HFFc6 (cell line): ENCODE measurements around the gene SNUPN. TPM values are rescaled to one million over a fixed set of nuclear protein-coding genes. Genes with fewer than 3 reads are reported as not detected.
"Not testable (repeated sequence)": the region's sequence is repeated elsewhere in the genome, so short reads cannot be mapped to it uniquely, and the experiment has no call there.

Source experiments
- DNase-seq: peaks from one replicate; pipeline ENCODE4 v3.0.0-alpha.2; 2018
- H3K27ac Mint-ChIP-seq: 2 replicates; pipeline ENCODE4 v1.8.0; 2020; ENCODE audit warnings: mild to moderate bottlenecking, mixed read lengths
- H3K27me3 Mint-ChIP-seq: 2 replicates; pipeline ENCODE4 v1.8.0; 2021; ENCODE audit warnings: mild to moderate bottlenecking, moderate library complexity, mixed read lengths; ENCODE audit not compliant: insufficient read depth
- H3K36me3 Mint-ChIP-seq: 2 replicates; pipeline ENCODE4 v1.8.0; 2021; ENCODE audit warnings: low read depth, mixed read lengths
- H3K4me1 Mint-ChIP-seq: 2 replicates; pipeline ENCODE4 v1.8.0; 2020; ENCODE audit warnings: low read depth, mixed read lengths
- H3K4me3 Mint-ChIP-seq: 2 replicates; pipeline ENCODE4 v1.8.0; 2020; ENCODE audit warnings: mild to moderate bottlenecking, moderate library complexity, mixed read lengths
- H3K9me3 Mint-ChIP-seq: 2 replicates; pipeline ENCODE4 v1.8.0; 2020; ENCODE audit warnings: mild to moderate bottlenecking, mixed read lengths
- total RNA-seq, 6 experiments: library from RNA; stranded (reverse); fragmentation: NEBNext Ultra II Directional; extraction: Animal tissue kit (Norgen Biotek cat#: 25700); gene quantifications; 2 replicates in 1 of 6; 3 replicates in 5 of 6; pipeline ENCODE4 v1.2.3, GENCODE V29; 2021
- TF ChIP-seq, protein P1 (sequence below): fragments of 200-600 bp; sonication (generic); IDR thresholded peaks from 2 replicates; pipeline ENCODE4 v1.5.0; 2021; ENCODE audit warnings: antibody characterized with exemption, mild to moderate bottlenecking

SNUPN gene
- total RNA-seq, 6 experiments from 2014 or later, result 22.5 to 28.4 (median 25.1) TPM

GRCh38 chr15:75590239-75590638 is 35.3 kb downstream of the SNUPN start:
- no peaks in the 10 kb centered on the region for H3K9me3 Mint-ChIP-seq
- H3K36me3 Mint-ChIP-seq, result peaks cover 4% of the 10 kb centered on the region; the same call in 1 of the 2 replicates
- TF ChIP-seq, protein P1, sequence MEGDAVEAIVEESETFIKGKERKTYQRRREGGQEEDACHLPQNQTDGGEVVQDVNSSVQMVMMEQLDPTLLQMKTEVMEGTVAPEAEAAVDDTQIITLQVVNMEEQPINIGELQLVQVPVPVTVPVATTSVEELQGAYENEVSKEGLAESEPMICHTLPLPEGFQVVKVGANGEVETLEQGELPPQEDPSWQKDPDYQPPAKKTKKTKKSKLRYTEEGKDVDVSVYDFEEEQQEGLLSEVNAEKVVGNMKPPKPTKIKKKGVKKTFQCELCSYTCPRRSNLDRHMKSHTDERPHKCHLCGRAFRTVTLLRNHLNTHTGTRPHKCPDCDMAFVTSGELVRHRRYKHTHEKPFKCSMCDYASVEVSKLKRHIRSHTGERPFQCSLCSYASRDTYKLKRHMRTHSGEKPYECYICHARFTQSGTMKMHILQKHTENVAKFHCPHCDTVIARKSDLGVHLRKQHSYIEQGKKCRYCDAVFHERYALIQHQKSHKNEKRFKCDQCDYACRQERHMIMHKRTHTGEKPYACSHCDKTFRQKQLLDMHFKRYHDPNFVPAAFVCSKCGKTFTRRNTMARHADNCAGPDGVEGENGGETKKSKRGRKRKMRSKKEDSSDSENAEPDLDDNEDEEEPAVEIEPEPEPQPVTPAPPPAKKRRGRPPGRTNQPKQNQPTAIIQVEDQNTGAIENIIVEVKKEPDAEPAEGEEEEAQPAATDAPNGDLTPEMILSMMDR, result no peak
- H3K27ac Mint-ChIP-seq, result no peak overlapping the region
- H3K4me3 Mint-ChIP-seq, result no peak overlapping the region
- no peaks in the 10 kb centered on the region for H3K4me1 Mint-ChIP-seq
- DNase-seq, result no peak
- H3K27me3 Mint-ChIP-seq, result no peaks in the 10 kb centered on the region; the same call in 1 of the 2 replicates

DNA sequence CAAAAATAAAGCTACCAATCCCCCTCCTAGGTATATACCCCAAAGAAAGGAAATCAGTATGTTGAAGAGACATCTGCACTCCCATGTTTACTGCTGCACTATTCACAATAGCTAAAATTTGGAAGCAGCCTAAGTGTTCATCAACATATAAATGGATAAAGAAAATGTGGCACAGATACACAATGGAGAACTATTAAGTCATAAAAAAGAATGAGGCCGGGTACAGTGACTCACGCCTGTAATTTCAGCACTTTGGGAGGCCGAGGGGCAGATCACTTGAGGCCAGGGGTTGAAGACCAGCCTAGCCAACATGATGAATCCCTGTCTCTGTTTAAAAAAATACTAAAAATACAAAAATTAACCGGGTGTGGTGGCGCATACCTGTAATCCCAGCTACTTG is 36.5 kb downstream of the SNUPN start:
- H3K4me1 Mint-ChIP-seq, result no peaks in the 10 kb centered on the region
- TF ChIP-seq, protein P1, result no peak
- H3K27me3 Mint-ChIP-seq, result no peaks in the 10 kb centered on the region; the same call in 1 of the 2 replicates
- H3K27ac Mint-ChIP-seq, result no peak overlapping the region
- H3K9me3 Mint-ChIP-seq, result no peaks in the 10 kb centered on the region
- no peak for DNase-seq
- H3K4me3 Mint-ChIP-seq, result no peak overlapping the region
- H3K36me3 Mint-ChIP-seq, result peaks cover 4% of the 10 kb centered on the region; the same call in 1 of the 2 replicates

DNA sequence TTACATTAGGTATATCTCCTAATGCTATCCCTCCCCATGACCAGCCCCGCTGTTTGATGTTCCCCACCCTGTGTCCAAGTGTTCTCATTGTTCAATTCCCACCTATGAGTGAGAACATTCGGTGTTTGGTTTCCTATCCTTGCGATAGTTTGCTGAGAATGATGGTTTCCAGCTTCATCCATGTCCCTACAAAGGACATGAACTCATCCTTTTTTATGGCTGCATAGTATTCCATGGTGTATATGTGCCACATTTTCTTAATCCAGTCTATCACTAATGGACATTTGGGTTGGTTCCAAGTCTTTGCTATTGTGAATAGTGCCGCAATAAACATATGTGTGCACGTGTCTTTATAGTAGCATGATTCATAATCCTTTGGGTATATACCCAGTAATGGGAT is 39.1 kb downstream of the SNUPN start:
- H3K27ac Mint-ChIP-seq, H3K9me3 Mint-ChIP-seq: not testable (repeated sequence)

GRCh38 chr15:75584121-75584520 is 41.4 kb downstream of the SNUPN start:
- TF ChIP-seq, protein P1, result no peak
- H3K27me3 Mint-ChIP-seq, result no peaks in the 10 kb centered on the region; the same call in 1 of the 2 replicates
- H3K36me3 Mint-ChIP-seq, result no peaks in the 10 kb centered on the region; the same call in 1 of the 2 replicates
- H3K4me1 Mint-ChIP-seq, result peaks cover 5% of the 10 kb centered on the region; the same call in 1 of the 2 replicates
- H3K27ac Mint-ChIP-seq, result no peak overlapping the region
- DNase-seq, result no peak
- no peak overlapping the region for H3K4me3 Mint-ChIP-seq
- no peaks in the 10 kb centered on the region for H3K9me3 Mint-ChIP-seq

More for the DNA sequence above, 39.1 kb downstream of the SNUPN start:
- not testable (repeated sequence) for DNase-seq, H3K36me3 Mint-ChIP-seq, H3K4me3 Mint-ChIP-seq, H3K27me3 Mint-ChIP-seq, H3K4me1 Mint-ChIP-seq

DNA sequence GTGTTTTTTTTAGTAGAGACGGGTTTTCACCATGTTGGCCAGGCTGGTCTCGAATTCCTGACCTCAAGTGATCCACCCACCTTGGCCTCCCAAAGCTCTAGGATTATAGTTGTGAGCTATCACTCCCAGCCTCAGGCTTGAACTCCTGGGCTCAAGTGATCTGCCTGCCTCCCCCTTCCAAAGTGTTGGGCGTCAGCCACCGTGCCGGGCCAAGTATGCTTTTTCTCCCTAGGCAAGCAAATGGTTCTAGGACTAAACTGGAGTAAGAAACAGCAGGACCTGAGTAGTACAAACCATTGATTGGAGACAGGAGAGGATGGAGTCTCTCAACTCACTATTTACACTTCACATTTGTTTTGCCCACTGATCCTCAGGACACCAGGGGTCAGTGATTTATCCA is 41.8 kb downstream of the SNUPN start:
- Mint-ChIP-seq H3K4me3 (no peak overlapping the region), H3K9me3 (no peaks in the 10 kb centered on the region), H3K4me1 (peaks cover 5% of the 10 kb centered on the region; the same call in 1 of the 2 replicates), H3K27me3 (no peaks in the 10 kb centered on the region; the same call in 1 of the 2 replicates), H3K27ac (no peak overlapping the region), H3K36me3 (no peaks in the 10 kb centered on the region; the same call in 1 of the 2 replicates)
- TF ChIP-seq, protein P1, result no peak
- no peak for DNase-seq

- DNase-seq, H3K4me3 Mint-ChIP-seq, H3K9me3 Mint-ChIP-seq, H3K27me3 Mint-ChIP-seq, H3K4me1 Mint-ChIP-seq, H3K27ac Mint-ChIP-seq, H3K36me3 Mint-ChIP-seq: not testable (repeated sequence)
Observed at GRCh38 chr15:75582943-75583342, 42.6 kb downstream of the SNUPN start.
